Smooth muscle cell (in vitro differentiated cells): ENCODE measurements around the gene TTC7B. TPM values are rescaled to one million over a fixed set of nuclear protein-coding genes. Genes with fewer than 3 reads are reported as not detected.
"Not testable (repeated sequence)": the region's sequence is repeated elsewhere in the genome, so short reads cannot be mapped to it uniquely, and the experiment has no call there.

Source experiments
- DNase-seq: peaks from one replicate; lab custom pipeline; 2025; ENCODE audit not compliant: unreplicated experiment; lab: John Stamatoyannopoulos, UW
- H2AFZ ChIP-seq: fragments of 200-600 bp; sonication (generic); 2 replicates; pipeline ENCODE4 v1.6.0; 2016; ENCODE audit warnings: antibody characterized with exemption, low read depth, mild to moderate bottlenecking
- H3F3A ChIP-seq: fragments of 200-600 bp; sonication (generic); 2 replicates; pipeline ENCODE4 v1.6.0; 2017; ENCODE audit warnings: antibody characterized with exemption, low read depth
- H3K27ac ChIP-seq: fragments of 200-600 bp; sonication (generic); 2 replicates; pipeline ENCODE4 v1.5.1; 2016; ENCODE audit warnings: low read depth, mild to moderate bottlenecking
- H3K27me3 ChIP-seq: fragments of 200-600 bp; sonication (generic); 2 replicates; pipeline ENCODE4 v1.6.1; 2016; ENCODE audit warnings: low read depth, mild to moderate bottlenecking
- H3K36me3 ChIP-seq: fragments of 200-600 bp; sonication (generic); 2 replicates; pipeline ENCODE4 v1.5.1; 2016; ENCODE audit warnings: low read depth
- H3K4me1 ChIP-seq: fragments of 200-600 bp; sonication (generic); 2 replicates; pipeline ENCODE4 v1.5.1; 2016; ENCODE audit warnings: low read depth
- H3K4me2 ChIP-seq: fragments of 200-600 bp; sonication (generic); 2 replicates; pipeline ENCODE4 v1.6.0; 2016; ENCODE audit warnings: mild to moderate bottlenecking
- H3K4me3 ChIP-seq: fragments of 200-600 bp; sonication (generic); 2 replicates; pipeline ENCODE4 v1.5.1; 2016; ENCODE audit warnings: mild to moderate bottlenecking
- H3K79me2 ChIP-seq: fragments of 200-600 bp; sonication (generic); 2 replicates; pipeline ENCODE4 v1.6.0; 2016; ENCODE audit warnings: low read depth, mild to moderate bottlenecking
- H3K9ac ChIP-seq: fragments of 200-600 bp; sonication (generic); 2 replicates; pipeline ENCODE4 v1.6.0; 2016; ENCODE audit warnings: low read depth
- H3K9me3 ChIP-seq: fragments of 200-600 bp; sonication (generic); replicated peaks from 2 replicates; pipeline ENCODE4 v1.5.1; 2016; ENCODE audit warnings: low read depth
- H4K20me1 ChIP-seq: fragments of 200-600 bp; sonication (generic); 2 replicates; pipeline ENCODE4 v1.6.0; 2016; ENCODE audit warnings: low read depth
- CTCF ChIP-seq: fragments of 200-600 bp; sonication (generic); IDR thresholded peaks from 2 replicates; pipeline ENCODE4 v1.5.1; 2017; ENCODE audit warnings: borderline replicate concordance, mild to moderate bottlenecking, antibody characterized with exemption; ENCODE audit not compliant: insufficient read depth, poor library complexity, severe bottlenecking
- WGBS: methylation state at CpG from one replicate; pipeline ENCODE4 v1.1.7; 2016; ENCODE audit warnings: low lambda C conversion rate; 5-methylcytosine and 5-hydroxymethylcytosine counted together
- polyA plus RNA-seq: library from polyadenylated mRNA; unstranded; fragments of >200 nt; fragmentation: Nextera tagmentation; extraction: Ambion mirVana; gene quantifications from 2 replicates; pipeline ENCODE4 v1.2.1, GENCODE V29; 2016
- total RNA-seq: library from RNA; depleted of rRNA; stranded (reverse); fragments of >200 nt; gene quantifications from 2 replicates; pipeline ENCODE4 v1.2.3, GENCODE V29; 2014

TTC7B gene
- total and polyA plus RNA-seq, 2 experiments from 2014 or later = 22.1 to 54.1 TPM

GRCh38 chr14:90846511-90846910 is 30.3 kb upstream of the TTC7B start:
- no peak for TF ChIP-seq CTCF
- Histone ChIP-seq H3K9me3 (no peaks in the 10 kb centered on the region), H3K79me2 (no peaks in the 10 kb centered on the region), H3K36me3 (no peaks in the 10 kb centered on the region), H4K20me1 (no peaks in the 10 kb centered on the region), H3K27me3 (no peaks in the 10 kb centered on the region), H3K4me2 (no peak overlapping the region), H3K4me1 (peaks cover 11% of the 10 kb centered on the region), H3K4me3 (no peak overlapping the region), H3F3A (no peaks in the 10 kb centered on the region), H2AFZ (no peak overlapping the region), H3K27ac (no peak overlapping the region), H3K9ac (no peak overlapping the region)
- WGBS = 74% methylated on average over 4 of the region's 4 CpGs
- DNase-seq = no peak

GRCh38 chr14:90844321-90844720 is 28.1 kb upstream of the TTC7B start:
- Histone ChIP-seq H2AFZ (no peak overlapping the region), H3K9me3 (no peaks in the 10 kb centered on the region), H3K36me3 (no peaks in the 10 kb centered on the region), H3K27me3 (no peaks in the 10 kb centered on the region), H3K4me2 (no peak overlapping the region), H3K4me3 (no peak overlapping the region), H3F3A (no peaks in the 10 kb centered on the region), H3K9ac (no peak overlapping the region), H4K20me1 (no peaks in the 10 kb centered on the region), H3K4me1 (no peaks in the 10 kb centered on the region), H3K27ac (no peak overlapping the region), H3K79me2 (no peaks in the 10 kb centered on the region)
- DNase-seq = no peak
- WGBS = 87% methylated on average over 3 of the region's 3 CpGs
- TF ChIP-seq CTCF = no peak

- WGBS = 74% methylated on average over 6 of the region's 6 CpGs
- DNase-seq = no peak
Observed at GRCh38 chr14:90842726-90843125, 26.5 kb upstream of the TTC7B start.

GRCh38 chr14:90840667-90841066 is 24.4 kb upstream of the TTC7B start:
- not testable (repeated sequence) for H4K20me1 ChIP-seq, H2AFZ ChIP-seq, H3F3A ChIP-seq, H3K9me3 ChIP-seq, H3K9ac ChIP-seq, H3K79me2 ChIP-seq, H3K27me3 ChIP-seq, H3K4me3 ChIP-seq, H3K27ac ChIP-seq, DNase-seq, H3K4me1 ChIP-seq, H3K4me2 ChIP-seq, H3K36me3 ChIP-seq
- WGBS = over 99% methylated on average over 4 of the region's 4 CpGs

More at GRCh38 chr14:90842726-90843125, 26.5 kb upstream of the TTC7B start:
- TF ChIP-seq CTCF = no peak
- H3K4me3 ChIP-seq = no peak overlapping the region
- no peak overlapping the region for H2AFZ ChIP-seq
- no peaks in the 10 kb centered on the region for H3K27me3 ChIP-seq
- no peaks in the 10 kb centered on the region for H3K4me1 ChIP-seq
- no peaks in the 10 kb centered on the region for H3K36me3 ChIP-seq
- H3K4me2 ChIP-seq = no peak overlapping the region
- H4K20me1 ChIP-seq = no peaks in the 10 kb centered on the region
- no peaks in the 10 kb centered on the region for H3K9me3 ChIP-seq
- H3F3A ChIP-seq = no peaks in the 10 kb centered on the region
- H3K79me2 ChIP-seq = no peaks in the 10 kb centered on the region
- H3K9ac ChIP-seq = no peak overlapping the region
- H3K27ac ChIP-seq = no peak overlapping the region
